ENCODE measurements around the gene AXDND1. TPM values are rescaled to one million over a fixed set of nuclear protein-coding genes. Genes with fewer than 3 reads are reported as not detected.

AXDND1 gene
- total and polyA plus RNA-seq, 2 experiments from 2014 or later, result not detected

DNA sequence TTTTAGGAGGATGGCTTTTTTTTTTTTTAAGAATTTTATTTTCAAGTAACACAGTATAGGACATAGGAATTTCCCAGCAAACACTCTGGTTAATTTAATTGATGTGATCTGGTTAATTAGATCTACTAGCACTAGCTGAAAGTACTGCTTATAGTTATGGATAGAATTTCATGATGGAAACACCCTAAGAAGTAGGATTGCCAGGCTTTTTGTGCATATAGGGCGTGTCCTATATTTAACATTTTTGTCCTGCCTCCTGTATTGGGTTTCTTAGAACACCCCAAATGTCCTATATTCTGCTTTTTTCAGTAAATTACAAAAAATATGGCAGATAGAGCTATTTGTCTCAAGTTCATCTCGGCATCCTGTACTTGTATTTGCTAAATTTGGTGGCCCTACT lies 13.5 kb upstream of the AXDND1 start:
- no peaks in the 10 kb centered on the region for H3F3A ChIP-seq (replicated peaks; ENCODE audit: low read depth)
- Mint-ChIP-seq H3K4me3 (no peak overlapping the region), H3K36me3 (ENCODE audit: low read depth) (no peaks in the 10 kb centered on the region), H3K4me1 (no peaks in the 10 kb centered on the region), H3K9me3 (no peaks in the 10 kb centered on the region), H3K27ac (no peak overlapping the region), H3K27me3 (ENCODE audit: insufficient read depth, low read depth, poor library complexity) (peaks cover 2% of the 10 kb centered on the region)
- H3K36me3 ChIP-seq (ENCODE audit: insufficient read depth), result no peaks in the 10 kb centered on the region
- TF ChIP-seq, protein P1, sequence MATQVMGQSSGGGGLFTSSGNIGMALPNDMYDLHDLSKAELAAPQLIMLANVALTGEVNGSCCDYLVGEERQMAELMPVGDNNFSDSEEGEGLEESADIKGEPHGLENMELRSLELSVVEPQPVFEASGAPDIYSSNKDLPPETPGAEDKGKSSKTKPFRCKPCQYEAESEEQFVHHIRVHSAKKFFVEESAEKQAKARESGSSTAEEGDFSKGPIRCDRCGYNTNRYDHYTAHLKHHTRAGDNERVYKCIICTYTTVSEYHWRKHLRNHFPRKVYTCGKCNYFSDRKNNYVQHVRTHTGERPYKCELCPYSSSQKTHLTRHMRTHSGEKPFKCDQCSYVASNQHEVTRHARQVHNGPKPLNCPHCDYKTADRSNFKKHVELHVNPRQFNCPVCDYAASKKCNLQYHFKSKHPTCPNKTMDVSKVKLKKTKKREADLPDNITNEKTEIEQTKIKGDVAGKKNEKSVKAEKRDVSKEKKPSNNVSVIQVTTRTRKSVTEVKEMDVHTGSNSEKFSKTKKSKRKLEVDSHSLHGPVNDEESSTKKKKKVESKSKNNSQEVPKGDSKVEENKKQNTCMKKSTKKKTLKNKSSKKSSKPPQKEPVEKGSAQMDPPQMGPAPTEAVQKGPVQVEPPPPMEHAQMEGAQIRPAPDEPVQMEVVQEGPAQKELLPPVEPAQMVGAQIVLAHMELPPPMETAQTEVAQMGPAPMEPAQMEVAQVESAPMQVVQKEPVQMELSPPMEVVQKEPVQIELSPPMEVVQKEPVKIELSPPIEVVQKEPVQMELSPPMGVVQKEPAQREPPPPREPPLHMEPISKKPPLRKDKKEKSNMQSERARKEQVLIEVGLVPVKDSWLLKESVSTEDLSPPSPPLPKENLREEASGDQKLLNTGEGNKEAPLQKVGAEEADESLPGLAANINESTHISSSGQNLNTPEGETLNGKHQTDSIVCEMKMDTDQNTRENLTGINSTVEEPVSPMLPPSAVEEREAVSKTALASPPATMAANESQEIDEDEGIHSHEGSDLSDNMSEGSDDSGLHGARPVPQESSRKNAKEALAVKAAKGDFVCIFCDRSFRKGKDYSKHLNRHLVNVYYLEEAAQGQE (IDR thresholded peaks at IDR 0.05; ENCODE audit: unreplicated experiment), result no peak
- TF ChIP-seq CREB1 (CRISPR knock-in tag; IDR thresholded peaks at IDR 0.05; ENCODE audit: low read depth) (no peak), STAT1 (IDR thresholded peaks at IDR 0.05; ENCODE audit: unreplicated experiment) (no peak), EZH2phosphoT487 (IDR thresholded peaks at IDR 0.05; ENCODE audit: unreplicated experiment) (no peak), POLR2AphosphoS5 (IDR thresholded peaks at IDR 0.05; ENCODE audit: low read depth) (no peak), ZNF114 (CRISPR knock-in tag; IDR thresholded peaks at IDR 0.05) (no peak), JUNB (IDR thresholded peaks at IDR 0.05; ENCODE audit: unreplicated experiment) (no peak), NANOG (IDR thresholded peaks at IDR 0.05; ENCODE audit: borderline replicate concordance) (no peak), ZNF331 (CRISPR knock-in tag; IDR thresholded peaks at IDR 0.05; ENCODE audit: low read depth) (no peak), EZH2 (IDR thresholded peaks at IDR 0.05; ENCODE audit: low read depth, unreplicated experiment) (no peak)
- TF ChIP-seq, protein P2, sequence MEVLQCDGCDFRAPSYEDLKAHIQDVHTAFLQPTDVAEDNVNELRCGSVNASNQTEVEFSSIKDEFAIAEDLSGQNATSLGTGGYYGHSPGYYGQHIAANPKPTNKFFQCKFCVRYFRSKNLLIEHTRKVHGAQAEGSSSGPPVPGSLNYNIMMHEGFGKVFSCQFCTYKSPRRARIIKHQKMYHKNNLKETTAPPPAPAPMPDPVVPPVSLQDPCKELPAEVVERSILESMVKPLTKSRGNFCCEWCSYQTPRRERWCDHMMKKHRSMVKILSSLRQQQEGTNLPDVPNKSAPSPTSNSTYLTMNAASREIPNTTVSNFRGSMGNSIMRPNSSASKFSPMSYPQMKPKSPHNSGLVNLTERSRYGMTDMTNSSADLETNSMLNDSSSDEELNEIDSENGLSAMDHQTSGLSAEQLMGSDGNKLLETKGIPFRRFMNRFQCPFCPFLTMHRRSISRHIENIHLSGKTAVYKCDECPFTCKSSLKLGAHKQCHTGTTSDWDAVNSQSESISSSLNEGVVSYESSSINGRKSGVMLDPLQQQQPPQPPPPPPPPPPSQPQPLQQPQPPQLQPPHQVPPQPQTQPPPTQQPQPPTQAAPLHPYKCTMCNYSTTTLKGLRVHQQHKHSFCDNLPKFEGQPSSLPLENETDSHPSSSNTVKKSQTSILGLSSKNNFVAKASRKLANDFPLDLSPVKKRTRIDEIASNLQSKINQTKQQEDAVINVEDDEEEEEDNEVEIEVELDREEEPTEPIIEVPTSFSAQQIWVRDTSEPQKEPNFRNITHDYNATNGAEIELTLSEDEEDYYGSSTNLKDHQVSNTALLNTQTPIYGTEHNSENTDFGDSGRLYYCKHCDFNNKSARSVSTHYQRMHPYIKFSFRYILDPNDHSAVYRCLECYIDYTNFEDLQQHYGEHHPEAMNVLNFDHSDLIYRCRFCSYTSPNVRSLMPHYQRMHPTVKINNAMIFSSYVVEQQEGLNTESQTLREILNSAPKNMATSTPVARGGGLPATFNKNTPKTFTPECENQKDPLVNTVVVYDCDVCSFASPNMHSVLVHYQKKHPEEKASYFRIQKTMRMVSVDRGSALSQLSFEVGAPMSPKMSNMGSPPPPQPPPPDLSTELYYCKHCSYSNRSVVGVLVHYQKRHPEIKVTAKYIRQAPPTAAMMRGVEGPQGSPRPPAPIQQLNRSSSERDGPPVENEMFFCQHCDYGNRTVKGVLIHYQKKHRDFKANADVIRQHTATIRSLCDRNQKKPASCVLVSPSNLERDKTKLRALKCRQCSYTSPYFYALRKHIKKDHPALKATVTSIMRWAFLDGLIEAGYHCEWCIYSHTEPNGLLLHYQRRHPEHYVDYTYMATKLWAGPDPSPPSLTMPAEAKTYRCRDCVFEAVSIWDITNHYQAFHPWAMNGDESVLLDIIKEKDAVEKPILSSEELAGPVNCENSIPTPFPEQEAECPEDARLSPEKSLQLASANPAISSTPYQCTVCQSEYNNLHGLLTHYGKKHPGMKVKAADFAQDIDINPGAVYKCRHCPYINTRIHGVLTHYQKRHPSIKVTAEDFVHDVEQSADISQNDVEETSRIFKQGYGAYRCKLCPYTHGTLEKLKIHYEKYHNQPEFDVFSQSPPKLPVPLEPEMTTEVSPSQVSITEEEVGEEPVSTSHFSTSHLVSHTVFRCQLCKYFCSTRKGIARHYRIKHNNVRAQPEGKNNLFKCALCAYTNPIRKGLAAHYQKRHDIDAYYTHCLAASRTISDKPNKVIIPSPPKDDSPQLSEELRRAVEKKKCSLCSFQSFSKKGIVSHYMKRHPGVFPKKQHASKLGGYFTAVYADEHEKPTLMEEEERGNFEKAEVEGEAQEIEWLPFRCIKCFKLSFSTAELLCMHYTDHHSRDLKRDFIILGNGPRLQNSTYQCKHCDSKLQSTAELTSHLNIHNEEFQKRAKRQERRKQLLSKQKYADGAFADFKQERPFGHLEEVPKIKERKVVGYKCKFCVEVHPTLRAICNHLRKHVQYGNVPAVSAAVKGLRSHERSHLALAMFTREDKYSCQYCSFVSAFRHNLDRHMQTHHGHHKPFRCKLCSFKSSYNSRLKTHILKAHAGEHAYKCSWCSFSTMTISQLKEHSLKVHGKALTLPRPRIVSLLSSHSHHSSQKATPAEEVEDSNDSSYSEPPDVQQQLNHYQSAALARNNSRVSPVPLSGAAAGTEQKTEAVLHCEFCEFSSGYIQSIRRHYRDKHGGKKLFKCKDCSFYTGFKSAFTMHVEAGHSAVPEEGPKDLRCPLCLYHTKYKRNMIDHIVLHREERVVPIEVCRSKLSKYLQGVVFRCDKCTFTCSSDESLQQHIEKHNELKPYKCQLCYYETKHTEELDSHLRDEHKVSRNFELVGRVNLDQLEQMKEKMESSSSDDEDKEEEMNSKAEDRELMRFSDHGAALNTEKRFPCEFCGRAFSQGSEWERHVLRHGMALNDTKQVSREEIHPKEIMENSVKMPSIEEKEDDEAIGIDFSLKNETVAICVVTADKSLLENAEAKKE (CRISPR knock-in tag; IDR thresholded peaks at IDR 0.05), result no peak
- TF ChIP-seq, protein P3, sequence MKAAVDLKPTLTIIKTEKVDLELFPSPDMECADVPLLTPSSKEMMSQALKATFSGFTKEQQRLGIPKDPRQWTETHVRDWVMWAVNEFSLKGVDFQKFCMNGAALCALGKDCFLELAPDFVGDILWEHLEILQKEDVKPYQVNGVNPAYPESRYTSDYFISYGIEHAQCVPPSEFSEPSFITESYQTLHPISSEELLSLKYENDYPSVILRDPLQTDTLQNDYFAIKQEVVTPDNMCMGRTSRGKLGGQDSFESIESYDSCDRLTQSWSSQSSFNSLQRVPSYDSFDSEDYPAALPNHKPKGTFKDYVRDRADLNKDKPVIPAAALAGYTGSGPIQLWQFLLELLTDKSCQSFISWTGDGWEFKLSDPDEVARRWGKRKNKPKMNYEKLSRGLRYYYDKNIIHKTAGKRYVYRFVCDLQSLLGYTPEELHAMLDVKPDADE (IDR thresholded peaks at IDR 0.05), result no peak
- TF ChIP-seq, protein P4, sequence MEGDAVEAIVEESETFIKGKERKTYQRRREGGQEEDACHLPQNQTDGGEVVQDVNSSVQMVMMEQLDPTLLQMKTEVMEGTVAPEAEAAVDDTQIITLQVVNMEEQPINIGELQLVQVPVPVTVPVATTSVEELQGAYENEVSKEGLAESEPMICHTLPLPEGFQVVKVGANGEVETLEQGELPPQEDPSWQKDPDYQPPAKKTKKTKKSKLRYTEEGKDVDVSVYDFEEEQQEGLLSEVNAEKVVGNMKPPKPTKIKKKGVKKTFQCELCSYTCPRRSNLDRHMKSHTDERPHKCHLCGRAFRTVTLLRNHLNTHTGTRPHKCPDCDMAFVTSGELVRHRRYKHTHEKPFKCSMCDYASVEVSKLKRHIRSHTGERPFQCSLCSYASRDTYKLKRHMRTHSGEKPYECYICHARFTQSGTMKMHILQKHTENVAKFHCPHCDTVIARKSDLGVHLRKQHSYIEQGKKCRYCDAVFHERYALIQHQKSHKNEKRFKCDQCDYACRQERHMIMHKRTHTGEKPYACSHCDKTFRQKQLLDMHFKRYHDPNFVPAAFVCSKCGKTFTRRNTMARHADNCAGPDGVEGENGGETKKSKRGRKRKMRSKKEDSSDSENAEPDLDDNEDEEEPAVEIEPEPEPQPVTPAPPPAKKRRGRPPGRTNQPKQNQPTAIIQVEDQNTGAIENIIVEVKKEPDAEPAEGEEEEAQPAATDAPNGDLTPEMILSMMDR (conservative IDR thresholded peaks at IDR 0.05; ENCODE audit: low read depth in 2 of 2), result no peak
- no peaks in the 10 kb centered on the region for H3K79me2 ChIP-seq (replicated peaks; ENCODE audit: insufficient read depth)
- H3K4me2 ChIP-seq, result no peak overlapping the region
- no peaks in the 10 kb centered on the region for H4K20me1 ChIP-seq (replicated peaks; ENCODE audit: insufficient read depth)
- H3K9me2 ChIP-seq (ENCODE audit: insufficient read depth), result no peaks in the 10 kb centered on the region
- H3K27ac ChIP-seq (ENCODE audit: low read depth), result no peak overlapping the region
- H3K4me3 ChIP-seq, result no peak overlapping the region
- DNase-seq (ENCODE audit: low spot score) (no peak), ATAC-seq (no peak)
- no peaks in the 10 kb centered on the region for H3K27me3 ChIP-seq (ENCODE audit: insufficient read depth)
- H2AFZ ChIP-seq, result no peak overlapping the region
- H3K4me1 ChIP-seq (ENCODE audit: insufficient read depth), result no peaks in the 10 kb centered on the region

Measured in GM23338 (cell line).